Measurements from ENCODE around the gene GABRE. TPM values are rescaled to one million over a fixed set of nuclear protein-coding genes. Genes with fewer than 3 reads are reported as not detected.

The GABRE gene
- total and polyA plus RNA-seq, 2 donors (not counting 3 experiments of a cell fraction or from before 2014, with no cell fraction given) = 6.1 to 33.4 TPM

GRCh38 chrX:151938172-151938571, 36.3 kb downstream of the GABRE start:
- Histone ChIP-seq H3K9ac (replicated peaks; ENCODE audit: extremely low read depth, insufficient read depth, low read length) (no peak overlapping the region), H4K20me1 (replicated peaks; ENCODE audit: control insufficient read depth, extremely low read depth, insufficient read depth, low read length) (no peaks in the 10 kb centered on the region), H2AFZ (ENCODE audit: low read depth, low read length) (no peak overlapping the region), H3K4me3 (replicated peaks in 1 of 3; ENCODE audit: insufficient read depth in 1 of 3, low read depth in 1 of 3, low read length in 3 of 3) (no peak overlapping the region), H3K9me3 (replicated peaks; ENCODE audit: control insufficient read depth, insufficient read depth, low read length) (no peaks in the 10 kb centered on the region), H3K9me1 (replicated peaks; ENCODE audit: control insufficient read depth, extremely low read depth, insufficient read depth, low read length) (no peaks in the 10 kb centered on the region), H3K36me3 (ENCODE audit: control insufficient read depth in 2 of 2, extremely low read depth in 1 of 2, insufficient read depth in 2 of 2, low read length in 2 of 2) (no peaks in the 10 kb centered on the region), H3K4me2 (ENCODE audit: insufficient read depth, low read length) (no peak overlapping the region), H3K4me1 (ENCODE audit: control insufficient read depth, extremely low read depth, insufficient read depth, low read length) (no peaks in the 10 kb centered on the region), H3K79me2 (ENCODE audit: control insufficient read depth, insufficient read depth, low read length) (no peaks in the 10 kb centered on the region), H3K27me3 (ENCODE audit: control insufficient read depth in 2 of 2, insufficient read depth in 2 of 2, low read length in 2 of 2) (no peaks in the 10 kb centered on the region), H3K27ac (ENCODE audit: insufficient read depth, low read depth, low read length) (no peak overlapping the region)
- TF ChIP-seq MAX (IDR thresholded peaks at IDR 0.05; ENCODE audit: insufficient read depth, insufficient read length) (no peak), CTCF (IDR thresholded peaks at IDR 0.05; ENCODE audit: extremely low read depth in 1 of 2, insufficient read depth in 1 of 2, low read depth in 1 of 2, low read length in 2 of 2) (no peak), GATA2 (IDR thresholded peaks at IDR 0.05; ENCODE audit: insufficient read depth, insufficient read length, low read depth, low read length) (no peak), MYC (IDR thresholded peaks at IDR 0.05; ENCODE audit: low read depth, low read length) (no peak), EZH2 (IDR thresholded peaks at IDR 0.05; ENCODE audit: borderline replicate concordance, low read depth, low read length, severe bottlenecking) (no peak), FOS (IDR thresholded peaks at IDR 0.05; ENCODE audit: borderline replicate concordance, insufficient read depth, low read length) (no peak), POLR2AphosphoS5 (IDR thresholded peaks at IDR 0.05; ENCODE audit: insufficient read depth, low read depth, low read length) (no peak), POLR2A (IDR thresholded peaks at IDR 0.05; ENCODE audit: low read depth, low read length) (no peak), JUN (IDR thresholded peaks at IDR 0.05; ENCODE audit: borderline replicate concordance, insufficient read depth, insufficient read length, low read depth) (no peak)
- ChIA-PET POLR2A (no interaction called here), CTCF (interaction anchor here (0.9 kb wide), 1 partner anchor 35 kb away, joined by 3 read pairs; no protein-coding TSS in a partner anchor)
- DNase-seq (ENCODE audit: low read depth, low spot score) (no peak), FAIRE-seq (no peak)
- intact Hi-C loops (cut with micrococcal nuclease) = no loop called here
- no TSS peak for BruUV-seq (replicated peaks)
- dilution Hi-C loops (cut with MboI; ENCODE audit: extremely low pct_ligation_motif_present, low sequenced_read_pairs) = no loop called here
